ENCODE data around the gene GDPD4. TPM values are rescaled to one million over a fixed set of nuclear protein-coding genes. Genes with fewer than 3 reads are reported as not detected.
"Not testable (repeated sequence)": the region's sequence is repeated elsewhere in the genome, so short reads cannot be mapped to it uniquely, and the experiment has no call there.

The GDPD4 gene
- total RNA-seq, 4 donors from 2014 or later, result not detected

- in situ Hi-C loops (cut with MboI; ENCODE audit: low sequenced_read_pairs in 4 of 4), result no loop called here
- intact Hi-C loops (cut with DNase I; ENCODE audit: low total_unique reads), result no loop called here
- H3K27ac ChIP-seq, result no peak overlapping the region
- H3K4me3 ChIP-seq, result no peak overlapping the region
- no peak for TF ChIP-seq POLR2A (IDR thresholded peaks at IDR 0.05)
- TF ChIP-seq CTCF (IDR thresholded peaks at IDR 0.05 in 4 of 5, conservative IDR thresholded peaks at IDR 0.05 in 1 of 5), result no peak
- no peaks in the 10 kb centered on the region for H3K36me3 ChIP-seq
- no peaks in the 10 kb centered on the region for H3K4me1 ChIP-seq
- no peak for DNase-seq
- no peak for ATAC-seq
- H3K9me3 ChIP-seq, result no peaks in the 10 kb centered on the region
- H3K27me3 ChIP-seq, result no peaks in the 10 kb centered on the region
Observed at GRCh38 chr11:77308838-77309237, 7.4 kb upstream of the GDPD4 start.

GRCh38 chr11:77303328-77303727 is 1.8 kb upstream of the GDPD4 start:
- Histone ChIP-seq H3K4me3 (no peak overlapping the region), H3K36me3 (no peaks in the 10 kb centered on the region), H3K27me3 (no peaks in the 10 kb centered on the region), H3K4me1 (no peaks in the 10 kb centered on the region), H3K9me3 (no peaks in the 10 kb centered on the region), H3K27ac (no peak overlapping the region)
- intact Hi-C loops (cut with DNase I; ENCODE audit: low total_unique reads), result no loop called here
- ATAC-seq (no peak), DNase-seq (no peak)
- TF ChIP-seq POLR2A (IDR thresholded peaks at IDR 0.05), result no peak
- no peak for TF ChIP-seq CTCF (IDR thresholded peaks at IDR 0.05 in 4 of 5, conservative IDR thresholded peaks at IDR 0.05 in 1 of 5)
- in situ Hi-C loops (cut with MboI; ENCODE audit: low sequenced_read_pairs in 4 of 4), result no loop called here

GRCh38 chr11:77302752-77303151 is 1.3 kb upstream of the GDPD4 start:
- no peaks in the 10 kb centered on the region for H3K9me3 ChIP-seq
- ATAC-seq (no peak), DNase-seq (no peak)
- H3K4me3 ChIP-seq, result no peak overlapping the region
- intact Hi-C loops (cut with DNase I; ENCODE audit: low total_unique reads), result no loop called here
- H3K27me3 ChIP-seq, result no peaks in the 10 kb centered on the region
- no peak for TF ChIP-seq CTCF (IDR thresholded peaks at IDR 0.05 in 4 of 5, conservative IDR thresholded peaks at IDR 0.05 in 1 of 5)
- TF ChIP-seq POLR2A (IDR thresholded peaks at IDR 0.05), result no peak
- no peak overlapping the region for H3K27ac ChIP-seq
- no peaks in the 10 kb centered on the region for H3K4me1 ChIP-seq
- in situ Hi-C loops (cut with MboI; ENCODE audit: low sequenced_read_pairs in 4 of 4), result no loop called here
- H3K36me3 ChIP-seq, result no peaks in the 10 kb centered on the region

- Histone ChIP-seq H3K4me1 (no peaks in the 10 kb centered on the region), H3K27me3 (no peaks in the 10 kb centered on the region), H3K36me3 (no peaks in the 10 kb centered on the region), H3K4me3 (no peak overlapping the region), H3K9me3 (no peaks in the 10 kb centered on the region), H3K27ac (no peak overlapping the region)
- TF ChIP-seq CTCF (IDR thresholded peaks at IDR 0.05 in 4 of 5, conservative IDR thresholded peaks at IDR 0.05 in 1 of 5) (no peak), POLR2A (IDR thresholded peaks at IDR 0.05) (no peak)
- DNase-seq (no peak), ATAC-seq (no peak)
- intact Hi-C loops (cut with DNase I; ENCODE audit: low total_unique reads), result no loop called here
- in situ Hi-C loops (cut with MboI; ENCODE audit: low sequenced_read_pairs in 4 of 4), result no loop called here
Observed at GRCh38 chr11:77300695-77301094, 791 bp downstream of the GDPD4 start.

- H3K9me3 ChIP-seq; intact Hi-C loops (cut with DNase I; ENCODE audit: low total_unique reads); H3K27me3 ChIP-seq; H3K27ac ChIP-seq; H3K4me3 ChIP-seq; H3K36me3 ChIP-seq; H3K4me1 ChIP-seq; in situ Hi-C loops (cut with MboI; ENCODE audit: low sequenced_read_pairs in 4 of 4); DNase-seq: not testable (repeated sequence)
- peak in 1 of 2 donors; percentile 80 for ATAC-seq
Observed at GRCh38 chr11:77300028-77300427, 1.5 kb downstream of the GDPD4 start.
